GM12801 (cell line): ENCODE data around the gene G6PC3.

Source experiments
- CTCF ChIP-seq: IDR thresholded peaks from one replicate; pipeline ENCODE4 v1.5.1; 2011; ENCODE audit warnings: control low read depth; ENCODE audit not compliant: insufficient read length; ENCODE audit errors: extremely low read depth

The G6PC3 gene

GRCh38 chr17:44115585-44116415 lies 45.3 kb downstream of the G6PC3 start:
- TF ChIP-seq CTCF: no peak

- no peak for TF ChIP-seq CTCF
These were observed 46.8 kb downstream of the G6PC3 start for GRCh38 chr17:44117351-44117750.

- TF ChIP-seq CTCF: no peak
These were observed 48.0 kb downstream of the G6PC3 start for GRCh38 chr17:44118427-44119050.

GRCh38 chr17:44119062-44119461 lies 48.5 kb downstream of the G6PC3 start:
- no peak for TF ChIP-seq CTCF

GRCh38 chr17:44119798-44120197 lies 49.3 kb downstream of the G6PC3 start:
- no peak for TF ChIP-seq CTCF

GRCh38 chr17:44120851-44121605 lies 50.5 kb downstream of the G6PC3 start:
- TF ChIP-seq CTCF: no peak
